Ovary (tissue), 3 donors: Measurements from ENCODE around the gene ARF6.

ENCODE experiments used
- CTCF ChIP-seq, 3 donors: fragments of 450-650 bp in 2 of 3; fragments of 200-600 bp in 1 of 3; IDR thresholded peaks; one replicate each; pipeline versions ENCODE4 v1.5.1 to v1.8.0; 2016 to 2022; ENCODE audit warnings: antibody characterized with exemption in 3 of 3, mild to moderate bottlenecking in 1 of 3
- POLR2A ChIP-seq: fragments of 450-650 bp; IDR thresholded peaks from one replicate; pipeline ENCODE4 v1.6.1; 2017; ENCODE audit warnings: antibody characterized with exemption, mild to moderate bottlenecking, moderate library complexity
- donor health status: DM: no; HTN: no; CAD: no.

- TF ChIP-seq CTCF (IDR thresholded peaks at IDR 0.05), result no peak
- TF ChIP-seq POLR2A, result no peak
Measured at GRCh38 chr14:49897414-49897813, 4.5 kb downstream of the ARF6 start.
